Lower leg skin (tissue), 4 donors: ENCODE data around the gene ARID1B. TPM values are rescaled to one million over a fixed set of nuclear protein-coding genes. Genes with fewer than 3 reads are reported as not detected.
A peak's percentile ranks its signal among the peaks of the same experiment; 100 is the strongest.

Source experiments
- DNase-seq, 2 donors: peaks; one replicate each; pipeline ENCODE4 v3.0.0-alpha.2; 2019; ENCODE audit warnings: low spot score in 2 of 2
- H3K4me3 ChIP-seq: fragments of 200-600 bp; sonication (generic); 2 replicates; pipeline ENCODE4 v1.5.1; 2017; ENCODE audit warnings: mild to moderate bottlenecking, low read depth; ENCODE audit not compliant: poor library complexity, severe bottlenecking
- POLR2A ChIP-seq, 2 donors: fragments of 450-650 bp; IDR thresholded peaks; one replicate each; pipeline ENCODE4 v1.6.1; 2016 to 2017; ENCODE audit warnings: antibody characterized with exemption in 2 of 2, mild to moderate bottlenecking in 1 of 2, moderate library complexity in 1 of 2
- WGBS, 2 donors: methylation state at CpG; one replicate each; pipeline ENCODE4 v1.1.5; 2018; 5-methylcytosine and 5-hydroxymethylcytosine counted together
- intact Hi-C: fragments of 100-400 bp; cut with DNase I; formaldehyde crosslinking; loops from one replicate; pipeline ENCODE4 v1.15.0; 2023; ENCODE audit warnings: low total_unique reads
- total RNA-seq, 4 donors: library from RNA; depleted of rRNA; stranded (reverse); fragments of >200 nt; gene quantifications; one replicate each; pipeline ENCODE4 v1.1.0, GENCODE V29; 2016
- TF ChIP-seq, protein P1 (sequence below), 3 donors: fragments of 450-650 bp; IDR thresholded peaks; one replicate each; pipeline ENCODE4 v1.5.1; 2016; ENCODE audit warnings: antibody characterized with exemption in 3 of 3, mild to moderate bottlenecking in 3 of 3, moderate library complexity in 2 of 3

ARID1B gene
- total RNA-seq, 4 donors from 2014 or later: 87.3 to 132 (median 102) TPM

DNA sequence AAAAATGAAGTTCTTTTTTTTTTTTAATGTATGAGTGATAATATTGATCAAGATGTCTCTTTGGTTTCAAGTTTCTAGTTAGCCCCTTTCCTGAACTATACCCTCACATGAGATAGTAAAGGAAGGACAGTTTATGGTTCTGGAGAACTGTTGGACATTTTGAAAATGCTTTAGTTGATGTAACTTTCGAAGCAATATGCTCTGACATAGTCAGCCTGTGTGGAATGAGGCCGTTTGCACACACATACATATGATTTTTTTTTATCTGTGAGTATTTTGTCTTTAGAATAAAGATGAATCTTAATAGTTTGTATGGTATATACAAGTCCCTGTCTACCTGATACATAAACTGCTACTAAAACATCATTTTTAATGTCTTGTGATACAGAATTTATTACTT, 177.0 kb downstream of the ARID1B start:
- 74 to 79% methylated on average over 2 of the region's 2 CpGs for WGBS, 2 donors
- intact Hi-C loops: no loop called here
- DNase-seq: no peak
- no peak for TF ChIP-seq POLR2A (IDR thresholded peaks at IDR 0.05)
- TF ChIP-seq, protein P1, sequence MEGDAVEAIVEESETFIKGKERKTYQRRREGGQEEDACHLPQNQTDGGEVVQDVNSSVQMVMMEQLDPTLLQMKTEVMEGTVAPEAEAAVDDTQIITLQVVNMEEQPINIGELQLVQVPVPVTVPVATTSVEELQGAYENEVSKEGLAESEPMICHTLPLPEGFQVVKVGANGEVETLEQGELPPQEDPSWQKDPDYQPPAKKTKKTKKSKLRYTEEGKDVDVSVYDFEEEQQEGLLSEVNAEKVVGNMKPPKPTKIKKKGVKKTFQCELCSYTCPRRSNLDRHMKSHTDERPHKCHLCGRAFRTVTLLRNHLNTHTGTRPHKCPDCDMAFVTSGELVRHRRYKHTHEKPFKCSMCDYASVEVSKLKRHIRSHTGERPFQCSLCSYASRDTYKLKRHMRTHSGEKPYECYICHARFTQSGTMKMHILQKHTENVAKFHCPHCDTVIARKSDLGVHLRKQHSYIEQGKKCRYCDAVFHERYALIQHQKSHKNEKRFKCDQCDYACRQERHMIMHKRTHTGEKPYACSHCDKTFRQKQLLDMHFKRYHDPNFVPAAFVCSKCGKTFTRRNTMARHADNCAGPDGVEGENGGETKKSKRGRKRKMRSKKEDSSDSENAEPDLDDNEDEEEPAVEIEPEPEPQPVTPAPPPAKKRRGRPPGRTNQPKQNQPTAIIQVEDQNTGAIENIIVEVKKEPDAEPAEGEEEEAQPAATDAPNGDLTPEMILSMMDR (IDR thresholded peaks at IDR 0.05): no peak
- no peak overlapping the region for H3K4me3 ChIP-seq

GRCh38 chr6:156954816-156955215, 177.6 kb downstream of the ARID1B start:
- intact Hi-C loops: loop anchor here (1.0 kb wide), 1 partner anchor 19 kb away; no protein-coding TSS in a partner anchor
- H3K4me3 ChIP-seq: no peak overlapping the region
- TF ChIP-seq POLR2A (IDR thresholded peaks at IDR 0.05): no peak
- TF ChIP-seq, protein P1 (IDR thresholded peaks at IDR 0.05): no peak
- 94 to 97% methylated on average over 12 of the region's 12 CpGs for WGBS, 2 donors
- DNase-seq: no peak

- peak in 1 of 2 donors; percentile 48 for DNase-seq
- WGBS, 2 donors: 40 to 59% methylated on average over 6 of the region's 6 CpGs
- H3K4me3 ChIP-seq: no peak overlapping the region
- intact Hi-C loops: loop anchor here (1.0 kb wide), 1 partner anchor 19 kb away; no protein-coding TSS in a partner anchor
- no peak for TF ChIP-seq POLR2A (IDR thresholded peaks at IDR 0.05)
- TF ChIP-seq, protein P1 (IDR thresholded peaks at IDR 0.05): no peak
Measured at GRCh38 chr6:156955494-156956183, 178.5 kb downstream of the ARID1B start.

DNA sequence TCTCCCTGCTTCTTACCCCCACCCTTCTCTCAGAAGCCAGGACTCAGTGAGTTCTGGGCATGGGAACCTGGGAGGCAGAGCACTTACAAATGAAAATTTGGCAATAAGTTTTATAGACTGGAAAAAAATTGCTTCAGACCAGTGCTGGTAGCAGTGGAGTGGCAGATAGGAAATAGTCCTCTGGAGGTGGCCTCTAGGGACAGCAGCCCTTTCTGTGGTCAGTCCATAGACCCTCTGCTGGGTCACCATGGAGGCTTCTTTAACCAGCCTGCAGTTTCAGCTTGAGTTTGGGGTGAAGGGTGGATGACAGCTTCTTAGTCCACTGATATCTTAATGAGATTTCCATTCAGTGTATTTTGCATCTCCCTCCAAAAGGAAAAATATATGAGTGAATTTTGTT, 179.1 kb downstream of the ARID1B start:
- intact Hi-C loops: no loop called here
- TF ChIP-seq POLR2A (IDR thresholded peaks at IDR 0.05): no peak
- TF ChIP-seq, protein P1 (IDR thresholded peaks at IDR 0.05): no peak
- no peak overlapping the region for H3K4me3 ChIP-seq
- DNase-seq: no peak

DNA sequence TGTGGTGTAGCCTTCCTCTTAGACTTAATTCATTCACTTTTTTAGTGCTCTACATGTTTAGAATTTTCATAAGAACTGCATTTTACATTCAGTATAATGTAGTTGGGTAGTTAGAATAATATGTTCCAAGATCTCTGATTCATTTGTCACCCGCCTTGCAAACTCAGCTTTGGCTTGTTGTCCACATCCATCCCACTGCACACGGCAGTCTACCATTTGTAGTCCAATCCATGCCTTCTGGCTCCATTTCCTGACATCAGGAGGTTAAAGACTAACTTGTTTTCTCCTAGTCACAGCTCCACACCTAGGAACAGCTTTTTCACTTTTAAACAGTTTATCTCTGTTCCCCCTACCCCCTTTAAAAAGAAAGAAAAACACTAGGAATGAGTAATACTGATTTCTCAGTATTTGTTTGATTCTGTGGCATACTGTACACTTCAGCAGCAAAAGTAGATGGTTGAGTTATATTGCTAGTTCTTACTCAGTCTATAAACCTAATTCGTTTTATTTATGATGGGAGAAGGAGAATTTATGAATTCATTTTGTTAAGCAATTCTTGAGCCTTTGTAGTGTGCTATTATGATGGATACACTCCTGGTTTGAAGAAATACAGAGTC, 180.9 kb downstream of the ARID1B start:
- WGBS, 2 donors: 72 to 81% methylated on average over 3 of the region's 3 CpGs
- no peak overlapping the region for H3K4me3 ChIP-seq
- TF ChIP-seq POLR2A (IDR thresholded peaks at IDR 0.05): no peak
- TF ChIP-seq, protein P1 (IDR thresholded peaks at IDR 0.05): no peak
- no peak for DNase-seq
- intact Hi-C loops: no loop called here
